ENCODE results near the gene PRPF6.

The PRPF6 gene

DNA sequence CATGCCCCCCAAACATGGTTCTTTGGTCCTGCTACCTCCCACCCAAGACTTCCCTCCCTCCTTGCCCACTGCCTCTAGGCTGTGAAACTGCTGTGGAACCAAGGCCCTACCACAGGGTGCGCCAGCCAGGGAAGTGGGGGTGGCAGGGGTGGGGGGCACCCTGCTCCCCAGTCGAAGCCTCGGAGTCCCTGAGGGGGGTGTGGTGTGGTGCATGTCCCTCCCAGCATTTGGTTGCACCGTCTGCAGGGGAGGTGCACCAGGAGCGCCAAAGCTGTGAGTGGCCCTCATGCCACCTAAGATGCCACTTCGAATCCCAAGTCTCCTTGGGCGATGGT lies 96.6 kb downstream of the PRPF6 start:
- DNase-seq (ENCODE audit: low read depth), result no peak

GRCh38 chr20:64077876-64078551 lies 97.1 kb downstream of the PRPF6 start:
- no peak for DNase-seq (ENCODE audit: low read depth)

- DNase-seq (ENCODE audit: low read depth), result no peak
Observed at GRCh38 chr20:64078934-64079272, 98.0 kb downstream of the PRPF6 start.

GRCh38 chr20:64079273-64080012 lies 98.5 kb downstream of the PRPF6 start, which contains the start of gene RGS19:
Gene RGS19, minus strand, starts transcription at chr20:64079518. Its CDS starts 2,632 bp downstream, at chr20:64076886.
- peak; percentile 62 for DNase-seq (ENCODE audit: low read depth)

- no peak for DNase-seq (ENCODE audit: low read depth)
Observed at GRCh38 chr20:64080013-64080812, 99.3 kb downstream of the PRPF6 start, which contains the start of gene OPRL1. Gene OPRL1, plus strand, starts transcription at chr20:64080082. Its CDS starts 12,639 bp downstream, at chr20:64092721.

GRCh38 chr20:64080813-64081623 lies 100.1 kb downstream of the PRPF6 start:
- DNase-seq (ENCODE audit: low read depth), result no peak

DNA sequence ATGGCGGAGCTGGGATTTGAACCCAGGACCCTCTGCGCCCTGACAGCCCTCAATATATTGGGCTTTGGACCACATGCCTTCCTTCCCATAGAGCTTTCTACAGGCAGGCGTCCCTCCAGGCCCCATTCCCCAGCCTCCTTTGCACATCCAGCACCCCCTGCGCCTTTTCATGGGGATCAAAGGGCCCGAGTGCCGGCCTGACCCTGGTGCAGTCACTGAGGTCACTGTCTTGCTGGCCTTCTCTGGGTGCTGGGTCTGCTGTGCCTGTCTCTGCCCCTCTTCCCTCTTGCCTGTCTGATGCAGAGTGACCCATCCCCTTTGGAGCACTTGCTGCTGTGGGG lies 100.7 kb downstream of the PRPF6 start:
- DNase-seq (ENCODE audit: low read depth), result no peak

GRCh38 chr20:64082126-64082731 lies 101.3 kb downstream of the PRPF6 start:
- no peak for DNase-seq (ENCODE audit: low read depth)

Data from stimulated activated CD8-positive, alpha-beta memory T cell treated with anti-CD3 and anti-CD28 coated beads, Interleukin-12 subunit alpha, Interleukin-12 subunit beta, amount 100 ng/mL, for 4 hours (primary cell).